PC-3 (cell line): ENCODE data around the gene KATNAL1. TPM values are rescaled to one million over a fixed set of nuclear protein-coding genes. Genes with fewer than 3 reads are reported as not detected.

Experiments
- ATAC-seq: fragments of 200-7000 bp; cut with Tn5 transposase; 2 replicates; pipeline ENCODE4 v1.9.1; 2020; ENCODE audit warnings: mild to moderate bottlenecking, moderate library complexity
- BruUV-seq: library from RNA; stranded (reverse); fragments of 400-500 nt; replicated peaks from 2 replicates; lab custom pipeline; 2021; lab: Mats Ljungman, UMichigan
- CTCF ChIA-PET: fragments of 300-600 bp; sonication (Branson Sonifier 250); formaldehyde crosslinking; loops from one replicate; lab custom pipeline; 2022; ENCODE audit warnings: antibody characterized with exemption; lab: Charles Lee
- POLR2A ChIA-PET: fragments of 300-600 bp; sonication (Branson Sonifier 250); formaldehyde crosslinking; loops from one replicate; lab custom pipeline; 2022; ENCODE audit warnings: antibody characterized with exemption; ENCODE audit not compliant: unreplicated experiment; lab: Charles Lee
- DNase-seq: peaks from one replicate; pipeline ENCODE4 v3.0.0-alpha.2; 2015
- H2AFZ ChIP-seq: fragments of 300-600 bp; sonication (generic); 2 replicates; pipeline ENCODE4 v1.6.0; 2016; ENCODE audit warnings: antibody characterized with exemption, low read length
- H3F3A ChIP-seq: fragments of 300-600 bp; sonication (generic); one replicate; pipeline ENCODE4 v1.6.0; 2017; ENCODE audit warnings: antibody characterized with exemption, low read length, control low read depth, mild to moderate bottlenecking; ENCODE audit not compliant: unreplicated experiment
- H3K27ac ChIP-seq: fragments of 300-600 bp; sonication (generic); 2 replicates; pipeline ENCODE4 v1.5.1; 2016; ENCODE audit warnings: mild to moderate bottlenecking, low read length
- H3K27me3 ChIP-seq: fragments of 300-600 bp; sonication (generic); 2 replicates; pipeline ENCODE4 v1.6.1; 2016; ENCODE audit warnings: low read length, mixed read lengths
- H3K36me3 ChIP-seq: fragments of 300-600 bp; sonication (generic); 2 replicates; pipeline ENCODE4 v1.6.1; 2016; ENCODE audit warnings: low read depth, mixed run types, low read length, mixed read lengths
- H3K4me1 ChIP-seq: fragments of 300-600 bp; sonication (generic); 2 replicates; pipeline ENCODE4 v1.5.1; 2016; ENCODE audit warnings: low read length; ENCODE audit not compliant: insufficient read depth
- H3K4me2 ChIP-seq: fragments of 300-600 bp; sonication (generic); 2 replicates; pipeline ENCODE4 v1.6.0; 2016; ENCODE audit warnings: low read length
- H3K4me3 ChIP-seq: fragments of 300-600 bp; sonication (generic); 2 replicates; pipeline ENCODE4 v1.5.1; 2016; ENCODE audit warnings: mild to moderate bottlenecking, low read length, mixed read lengths
- H3K79me2 ChIP-seq: fragments of 300-600 bp; sonication (generic); 2 replicates; pipeline ENCODE4 v1.6.1; 2017; ENCODE audit warnings: low read length, mixed read lengths
- H3K9ac ChIP-seq: fragments of 300-600 bp; sonication (generic); 2 replicates; pipeline ENCODE4 v1.6.0; 2016; ENCODE audit warnings: mild to moderate bottlenecking, low read length
- H3K9me2 ChIP-seq: fragments of 300-600 bp; sonication (generic); replicated peaks from 2 replicates; pipeline ENCODE4 v1.6.1; 2016; ENCODE audit warnings: mixed run types, low read length, mixed read lengths
- H3K9me3 ChIP-seq: fragments of 300-600 bp; sonication (generic); 2 replicates; pipeline ENCODE4 v1.6.1; 2016; ENCODE audit warnings: low read length, mixed read lengths
- H4K20me1 ChIP-seq: fragments of 300-600 bp; sonication (generic); 2 replicates; pipeline ENCODE4 v1.6.1; 2016; ENCODE audit warnings: low read length, mixed read lengths
- CTCF ChIP-seq: fragments of 300-600 bp; sonication (generic); conservative IDR thresholded peaks from 2 replicates; pipeline ENCODE4 v1.5.1; 2017; ENCODE audit warnings: antibody characterized with exemption, low read depth, mild to moderate bottlenecking, low read length
- EZH2 ChIP-seq: fragments of 300-600 bp; sonication (generic); IDR thresholded peaks from one replicate; pipeline ENCODE4 v1.6.1; 2017; ENCODE audit warnings: antibody characterized with exemption, mild to moderate bottlenecking, low read length; ENCODE audit not compliant: unreplicated experiment
- EZH2phosphoT487 ChIP-seq: fragments of 300-600 bp; sonication (generic); IDR thresholded peaks from 2 replicates; pipeline ENCODE4 v1.6.1; 2018; ENCODE audit warnings: mild to moderate bottlenecking, antibody characterized with exemption, low read length, borderline replicate concordance
- intact Hi-C: fragments of 100-400 bp; cut with micrococcal nuclease; formaldehyde crosslinking; loops from 2 replicates; pipeline ENCODE4 v1.9.0; 2023
- total RNA-seq: library from RNA; depleted of rRNA; stranded (reverse); fragments of >200 nt; gene quantifications from 2 replicates; pipeline ENCODE4 v1.2.3, GENCODE V29; 2014

Gene KATNAL1
- total RNA-seq, 1 experiment from 2014 or later = 4.3 TPM

- Histone ChIP-seq H3K36me3 (no peaks in the 10 kb centered on the region), H2AFZ (no peak overlapping the region), H3K9me2 (no peaks in the 10 kb centered on the region), H3K4me3 (no peak overlapping the region), H3K4me1 (no peaks in the 10 kb centered on the region), H3F3A (no peaks in the 10 kb centered on the region), H3K9me3 (no peaks in the 10 kb centered on the region), H3K79me2 (no peaks in the 10 kb centered on the region), H3K27me3 (no peaks in the 10 kb centered on the region), H3K9ac (no peak overlapping the region), H3K27ac (no peak overlapping the region), H3K4me2 (no peak overlapping the region), H4K20me1 (no peaks in the 10 kb centered on the region)
- no TSS peak for BruUV-seq
- ATAC-seq (no peak), DNase-seq (no peak)
- ChIA-PET POLR2A (interaction anchor here (0.5 kb wide), 1 partner anchor 36 kb away, joined by 3 read pairs; no protein-coding TSS in a partner anchor), CTCF (no interaction called here)
- intact Hi-C loops = no loop called here
- TF ChIP-seq EZH2phosphoT487 (no peak), CTCF (no peak), EZH2 (no peak)
Measured at GRCh38 chr13:30354493-30355383, 47.4 kb upstream of the KATNAL1 start.

GRCh38 chr13:30353471-30354215 is 46.3 kb upstream of the KATNAL1 start:
- H2AFZ ChIP-seq = no peak overlapping the region
- ChIA-PET POLR2A (interaction anchor here (0.6 kb wide), 1 partner anchor 20 kb away, joined by 5 read pairs; no protein-coding TSS in a partner anchor), CTCF (no interaction called here)
- intact Hi-C loops = no loop called here
- H3F3A ChIP-seq = no peaks in the 10 kb centered on the region
- H3K9ac ChIP-seq = no peak overlapping the region
- no peak overlapping the region for H3K4me3 ChIP-seq
- H4K20me1 ChIP-seq = no peaks in the 10 kb centered on the region
- H3K9me2 ChIP-seq = no peaks in the 10 kb centered on the region
- no peak overlapping the region for H3K4me2 ChIP-seq
- no peaks in the 10 kb centered on the region for H3K79me2 ChIP-seq
- H3K36me3 ChIP-seq = no peaks in the 10 kb centered on the region
- TF ChIP-seq EZH2phosphoT487 (no peak), CTCF (no peak), EZH2 (no peak)
- H3K27ac ChIP-seq = no peak overlapping the region
- no peak for ATAC-seq
- H3K27me3 ChIP-seq = no peaks in the 10 kb centered on the region
- no peaks in the 10 kb centered on the region for H3K4me1 ChIP-seq
- DNase-seq = no peak
- BruUV-seq = no TSS peak
- no peaks in the 10 kb centered on the region for H3K9me3 ChIP-seq
